IMR-90 (cell line): ENCODE measurements around the gene TCF3. TPM values are rescaled to one million over a fixed set of nuclear protein-coding genes. Genes with fewer than 3 reads are reported as not detected.

ENCODE experiments used
- ATAC-seq: fragments of 200-7000 bp; cut with Tn5 transposase; 2 replicates; pipeline ENCODE4 v1.9.1; 2020; ENCODE audit warnings: low read depth, mild to moderate bottlenecking, moderate library complexity
- BruUV-seq: library from RNA; stranded (reverse); fragments of 400-500 nt; replicated peaks from 2 replicates; lab custom pipeline; 2021; lab: Mats Ljungman, UMichigan
- CTCF ChIA-PET: fragments of 300-600 bp; formaldehyde crosslinking; extraction: SDS; loops from one replicate; lab custom pipeline; 2021; ENCODE audit warnings: antibody characterized with exemption; lab: Yijun Ruan, JAX
- POLR2A ChIA-PET: fragments of 300-600 bp; sonication (Branson Sonifier 250); formaldehyde crosslinking; loops from one replicate; lab custom pipeline; 2022; ENCODE audit warnings: antibody characterized with exemption; ENCODE audit not compliant: unreplicated experiment; lab: Charles Lee
- DNase-seq: peaks from one replicate; pipeline ENCODE4 v3.0.0; 2013
- H2AFZ ChIP-seq: replicated peaks from 2 replicates; pipeline ENCODE3; 2013; ENCODE audit warnings: low read length, mild to moderate bottlenecking; ENCODE audit not compliant: poor library complexity
- H2AK5ac ChIP-seq: 2 replicates; pipeline ENCODE4 v1.6.1; 2013; ENCODE audit warnings: low read depth, low read length, inconsistent platforms
- H2AK9ac ChIP-seq: replicated peaks from 2 replicates; pipeline ENCODE3; 2013; ENCODE audit warnings: mild to moderate bottlenecking, low read depth, low read length, moderate library complexity; ENCODE audit not compliant: poor library complexity
- H2BK120ac ChIP-seq: 2 replicates; pipeline ENCODE4 v1.6.1; 2013; ENCODE audit warnings: low read depth, low read length, inconsistent platforms
- H2BK15ac ChIP-seq: 3 replicates; pipeline ENCODE4 v1.6.1; 2013; ENCODE audit warnings: low read depth, low read length, inconsistent platforms
- H2BK20ac ChIP-seq: 2 replicates; pipeline ENCODE4 v1.6.1; 2013; ENCODE audit warnings: low read depth, mild to moderate bottlenecking, inconsistent platforms, low read length, moderate library complexity
- H2BK5ac ChIP-seq: 2 replicates; pipeline ENCODE4 v1.6.1; 2013; ENCODE audit warnings: mild to moderate bottlenecking, low read depth, low read length, inconsistent platforms; ENCODE audit not compliant: poor library complexity, severe bottlenecking
- H3K14ac ChIP-seq: replicated peaks from 2 replicates; pipeline ENCODE4 v1.6.1; 2013; ENCODE audit warnings: low read depth, low read length, inconsistent platforms
- H3K18ac ChIP-seq: 2 replicates; pipeline ENCODE4 v1.6.1; 2013; ENCODE audit warnings: low read depth, low read length, control low read depth
- H3K23ac ChIP-seq: 2 replicates; pipeline ENCODE4 v1.6.1; 2013; ENCODE audit warnings: low read depth, low read length, inconsistent platforms
- H3K27ac ChIP-seq: 2 replicates; pipeline ENCODE4 v1.5.1; 2013; ENCODE audit warnings: mild to moderate bottlenecking, control low read depth, low read length; ENCODE audit not compliant: insufficient read depth
- H3K27me3 ChIP-seq: 2 replicates; pipeline ENCODE4 v1.6.1; 2013; ENCODE audit warnings: low read length; ENCODE audit not compliant: control insufficient read depth, insufficient read depth
- H3K36me3 ChIP-seq: 2 replicates; pipeline ENCODE4 v1.6.1; 2013; ENCODE audit warnings: low read length, mixed read lengths; ENCODE audit not compliant: control insufficient read depth, insufficient read depth
- H3K4ac ChIP-seq: 2 replicates; pipeline ENCODE4 v1.6.1; 2013; ENCODE audit warnings: low read depth, low read length, inconsistent platforms
- H3K4me1 ChIP-seq: 2 replicates; pipeline ENCODE4 v1.6.1; 2013; ENCODE audit warnings: low read length, mixed read lengths; ENCODE audit not compliant: control insufficient read depth, insufficient read depth
- H3K4me2 ChIP-seq: 2 replicates; pipeline ENCODE4 v1.6.1; 2013; ENCODE audit warnings: low read depth, mild to moderate bottlenecking, control low read depth, low read length, moderate library complexity
- H3K4me3 ChIP-seq: 2 replicates; pipeline ENCODE4 v1.5.1; 2013; ENCODE audit warnings: low read depth, mild to moderate bottlenecking, control low read depth, low read length, moderate library complexity; ENCODE audit not compliant: insufficient read depth
- H3K56ac ChIP-seq: 2 replicates; pipeline ENCODE4 v1.6.1; 2013; ENCODE audit warnings: low read length, inconsistent platforms; ENCODE audit not compliant: insufficient read depth; ENCODE audit errors: extremely low read depth
- H3K79me1 ChIP-seq, 2 experiments: 2 replicates each; pipeline ENCODE4 v1.6.1; 2013; ENCODE audit warnings: low read length in 2 of 2, inconsistent platforms in 1 of 2, low read depth in 1 of 2
- H3K9ac ChIP-seq: 2 replicates; pipeline ENCODE4 v1.6.1; 2013; ENCODE audit warnings: low read depth, low read length, control low read depth
- H3K9me1 ChIP-seq: 2 replicates; pipeline ENCODE4 v1.6.1; 2013; ENCODE audit warnings: low read length, inconsistent platforms; ENCODE audit not compliant: insufficient read depth
- H3K9me3 ChIP-seq: 2 replicates; pipeline ENCODE4 v1.6.1; 2013; ENCODE audit warnings: low read length; ENCODE audit not compliant: control insufficient read depth, insufficient read depth
- H4K20me1 ChIP-seq: 2 replicates; pipeline ENCODE4 v1.6.1; 2013; ENCODE audit warnings: low read length, inconsistent platforms; ENCODE audit not compliant: insufficient read depth
- H4K5ac ChIP-seq: 2 replicates; pipeline ENCODE4 v1.6.1; 2013; ENCODE audit warnings: mild to moderate bottlenecking, low read depth, low read length, control low read depth
- H4K8ac ChIP-seq, 2 experiments: 2 replicates each; pipeline ENCODE4 v1.6.1; 2013; ENCODE audit warnings: low read depth in 2 of 2, low read length in 2 of 2, control low read depth in 1 of 2, inconsistent platforms in 1 of 2
- H4K91ac ChIP-seq: 2 replicates; pipeline ENCODE4 v1.6.1; 2013; ENCODE audit warnings: low read depth, low read length, inconsistent platforms; ENCODE audit not compliant: insufficient read depth
- BHLHE40 ChIP-seq: fragments of 150-350 bp; IDR thresholded peaks from 2 replicates; pipeline ENCODE4 v1.6.1; 2016; ENCODE audit warnings: mild to moderate bottlenecking, low read depth, low read length
- CEBPB ChIP-seq: IDR thresholded peaks from 2 replicates; pipeline ENCODE4 v1.6.1; 2012; ENCODE audit warnings: low read depth, low read length, improper control_type of control experiment
- CHD1 ChIP-seq: IDR thresholded peaks from 2 replicates; pipeline ENCODE4 v1.6.1; 2012; ENCODE audit warnings: low read depth, low read length, improper control_type of control experiment
- CTCF ChIP-seq: conservative IDR thresholded peaks from 2 replicates; pipeline ENCODE4 v1.5.1; 2012; ENCODE audit warnings: mild to moderate bottlenecking, low read depth, low read length, improper control_type of control experiment
- ELK1 ChIP-seq: fragments of 150-350 bp; IDR thresholded peaks from 2 replicates; pipeline ENCODE4 v1.6.1; 2016; ENCODE audit warnings: low read depth, mild to moderate bottlenecking, low read length, moderate library complexity, borderline replicate concordance
- FOS ChIP-seq: fragments of 150-350 bp; IDR thresholded peaks from 2 replicates; pipeline ENCODE4 v1.6.1; 2016; ENCODE audit warnings: low read depth, low read length
- MAZ ChIP-seq: IDR thresholded peaks from 2 replicates; pipeline ENCODE4 v1.6.1; 2012; ENCODE audit warnings: low read depth, mild to moderate bottlenecking, low read length, improper control_type of control experiment, moderate library complexity, borderline replicate concordance
- MXI1 ChIP-seq: IDR thresholded peaks from 2 replicates; pipeline ENCODE4 v1.6.1; 2012; ENCODE audit warnings: low read depth, mild to moderate bottlenecking, low read length, moderate library complexity, borderline replicate concordance
- NFE2L2 ChIP-seq: fragments of 150-350 bp; IDR thresholded peaks from 2 replicates; pipeline ENCODE4 v1.6.1; 2016; ENCODE audit warnings: low read depth, mild to moderate bottlenecking, low read length
- POLR2A ChIP-seq: IDR thresholded peaks from 2 replicates; pipeline ENCODE4 v1.6.1; 2012; ENCODE audit warnings: mild to moderate bottlenecking, low read depth, low read length
- RAD21 ChIP-seq: IDR thresholded peaks from 2 replicates; pipeline ENCODE4 v1.6.1; 2012; ENCODE audit warnings: low read length, improper control_type of control experiment
- RCOR1 ChIP-seq: IDR thresholded peaks from 2 replicates; pipeline ENCODE4 v1.6.1; 2012; ENCODE audit warnings: mild to moderate bottlenecking, low read length, improper control_type of control experiment; ENCODE audit not compliant: insufficient replicate concordance
- RFX5 ChIP-seq: IDR thresholded peaks from 2 replicates; pipeline ENCODE4 v1.8.0; 2012; ENCODE audit warnings: low read depth, mild to moderate bottlenecking, low read length, moderate library complexity
- SMC3 ChIP-seq: fragments of 150-350 bp; IDR thresholded peaks from 2 replicates; pipeline ENCODE4 v1.6.1; 2016; ENCODE audit warnings: low read depth, mild to moderate bottlenecking, antibody characterized with exemption, low read length, moderate library complexity
- USF2 ChIP-seq: fragments of 150-350 bp; IDR thresholded peaks from 2 replicates; pipeline ENCODE4 v1.6.1; 2017; ENCODE audit warnings: mild to moderate bottlenecking, antibody characterized with exemption, low read length, low read depth
- WGBS, 2 experiments: methylation state at CpG; one replicate each; pipeline versions ENCODE4 v1.1.5 to v1.1.7; 2013; ENCODE audit warnings: missing lambda C conversion rate in 2 of 2; ENCODE audit not compliant: insufficient read length in 1 of 2; ENCODE audit errors: extremely low coverage in 2 of 2; 5-methylcytosine and 5-hydroxymethylcytosine counted together
- dilution Hi-C: fragments of 300-500 bp; cut with HindIII; formaldehyde crosslinking; loops from one replicate; pipeline ENCODE4 v1.14.3; 2018; ENCODE audit warnings: low sequenced_read_pairs; ENCODE audit not compliant: unreplicated experiment
- in situ Hi-C: fragments of 300-500 bp; cut with MboI; formaldehyde crosslinking; loops from 3 replicates; pipeline ENCODE4 v1.14.3; 2019; ENCODE audit warnings: low sequenced_read_pairs, inconsistent platforms, mixed read lengths
- intact Hi-C: fragments of 100-400 bp; cut with micrococcal nuclease; formaldehyde crosslinking; loops from 2 replicates; pipeline ENCODE4 v1.10.0; 2022
- polyA plus RNA-seq, 3 experiments: library from polyadenylated mRNA; depleted of rRNA; stranded (reverse); fragments of >200 nt; gene quantifications; 2 replicates each; pipeline ENCODE4 v1.2.3, GENCODE V29; 2012; ENCODE audit warnings: low replicate concordance in 1 of 3
- total RNA-seq: library from RNA; depleted of rRNA; stranded (reverse); fragments of >200 nt; gene quantifications from 2 replicates; pipeline ENCODE4 v1.2.3, GENCODE V29; 2012

Gene TCF3
- total and polyA plus RNA-seq, 2 of the 4 experiments (the other 2 are of a cell fraction), result 29.9 to 127 TPM

- Histone ChIP-seq H2BK15ac (no peak overlapping the region), H3K27ac (no peak overlapping the region), H3K4me1 (peaks cover 2% of the 10 kb centered on the region), H2AK5ac (no peak overlapping the region), H4K8ac (no peak overlapping the region), H3K4me2 (no peak overlapping the region), H3K27me3 (peaks cover 53% of the 10 kb centered on the region), H3K9ac (no peak overlapping the region), H3K56ac (no peak overlapping the region), H4K20me1 (no peaks in the 10 kb centered on the region), H2AFZ (no peak overlapping the region), H3K9me3 (no peaks in the 10 kb centered on the region), H3K9me1 (no peaks in the 10 kb centered on the region), H3K14ac (no peak overlapping the region), H3K79me1 (no peaks in the 10 kb centered on the region), H3K18ac (no peak overlapping the region), H4K5ac (no peak overlapping the region), H2BK120ac (no peak overlapping the region), H3K4ac (no peak overlapping the region), H3K36me3 (no peaks in the 10 kb centered on the region), H2BK20ac (no peak overlapping the region), H2BK5ac (no peak overlapping the region), H2AK9ac (peak overlapping the region; percentile 66), H3K23ac (no peak overlapping the region), H3K4me3 (no peak overlapping the region), H4K91ac (no peak overlapping the region)
- ChIA-PET CTCF (interaction anchor here (1.1 kb wide), 1 partner anchor 151 kb away, joined by 3 read pairs; no protein-coding TSS in a partner anchor), POLR2A (no interaction called here)
- ATAC-seq (no peak), DNase-seq (no peak)
- dilution Hi-C loops (no loop called here), in situ Hi-C loops (loop anchor here (5.0 kb wide), 1 partner anchor 92 kb away; no protein-coding TSS in a partner anchor), intact Hi-C loops (no loop called here)
- 7% methylated on average over 9 of the region's 62 CpGs; no CpG with 5 or more reads in 1 of the 2 experiments for WGBS, 2 experiments
- BruUV-seq, result no TSS peak
- TF ChIP-seq MXI1, result no peak
- no peak for TF ChIP-seq NFE2L2
- no peak for TF ChIP-seq CHD1
- no peak for TF ChIP-seq SMC3
- TF ChIP-seq USF2, result no peak
- no peak for TF ChIP-seq CTCF
- no peak for TF ChIP-seq BHLHE40
- no peak for TF ChIP-seq ELK1
- TF ChIP-seq POLR2A, result no peak
- no peak for TF ChIP-seq FOS
- no peak for TF ChIP-seq RAD21
- no peak for TF ChIP-seq MAZ
- TF ChIP-seq RFX5, result no peak
- TF ChIP-seq CEBPB, result no peak
- TF ChIP-seq RCOR1, result no peak
Observed at GRCh38 chr19:1675633-1676350, 23.4 kb upstream of the TCF3 start.
